CMK (cell line): Measurements from ENCODE around the gene NF1.
"Not testable (repeated sequence)": the region's sequence is repeated elsewhere in the genome, so short reads cannot be mapped to it uniquely, and the experiment has no call there.

Experiments
- DNase-seq: peaks from one replicate; pipeline ENCODE4 v3.0.0-alpha.2; 2010; ENCODE audit warnings: low read depth

NF1 gene

GRCh38 chr17:31252741-31253140 lies 158.0 kb downstream of the NF1 start:
- DNase-seq: no peak

DNA sequence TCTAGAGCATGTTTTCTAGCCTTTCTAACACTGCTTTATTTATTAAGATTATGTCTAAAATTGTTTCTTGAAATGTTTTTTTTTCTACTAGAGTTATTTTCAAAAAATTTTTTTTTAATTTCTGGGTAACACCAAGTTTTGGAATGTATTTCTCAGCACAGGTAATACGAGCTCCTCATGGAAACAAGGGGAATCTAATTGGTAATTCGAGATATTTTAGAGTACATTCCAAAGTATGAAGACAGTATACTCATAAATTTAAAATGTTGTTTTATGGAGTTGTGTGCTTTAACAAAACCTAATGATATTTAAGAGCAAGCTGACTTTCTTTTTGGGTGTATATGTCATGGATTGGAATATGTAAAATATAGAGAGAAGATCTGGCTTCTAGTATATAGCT lies 159.9 kb downstream of the NF1 start:
- no peak for DNase-seq

DNA sequence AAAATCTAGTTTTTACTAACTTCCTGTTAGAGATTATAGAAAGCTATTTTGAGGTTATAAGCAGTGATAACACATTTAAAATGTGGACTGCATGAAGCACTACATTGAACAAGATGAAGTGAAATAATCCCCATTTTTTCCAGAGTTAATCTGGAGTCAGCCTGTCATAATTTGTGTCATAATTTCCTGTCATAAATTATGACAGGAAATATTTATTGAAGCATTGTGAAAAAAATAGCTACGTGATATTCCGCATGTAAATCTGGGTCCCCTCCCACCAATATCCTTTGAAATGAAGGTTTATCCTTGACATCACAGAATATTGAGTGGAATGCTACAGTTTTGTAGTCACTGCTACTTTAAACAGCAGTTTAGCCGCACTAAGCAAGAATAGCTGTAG lies 162.2 kb downstream of the NF1 start:
- DNase-seq: no peak

DNA sequence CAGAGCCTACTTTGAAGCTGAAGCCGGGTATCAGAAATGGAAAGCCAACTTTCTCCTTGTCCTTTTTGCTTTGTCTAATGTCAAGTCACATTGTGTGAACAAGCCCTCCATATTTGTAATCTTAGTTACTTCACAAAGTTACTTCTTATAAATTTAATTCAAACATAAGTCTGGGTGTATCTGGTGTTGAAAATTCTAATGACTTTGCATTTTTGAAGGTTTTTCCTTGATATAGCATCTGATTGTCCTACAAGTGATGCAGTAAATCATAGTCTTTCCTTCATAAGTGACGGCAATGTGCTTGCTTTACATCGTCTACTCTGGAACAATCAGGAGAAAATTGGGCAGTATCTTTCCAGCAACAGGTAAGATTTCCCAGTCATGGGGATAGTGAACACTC lies 165.4 kb downstream of the NF1 start:
- no peak for DNase-seq

DNA sequence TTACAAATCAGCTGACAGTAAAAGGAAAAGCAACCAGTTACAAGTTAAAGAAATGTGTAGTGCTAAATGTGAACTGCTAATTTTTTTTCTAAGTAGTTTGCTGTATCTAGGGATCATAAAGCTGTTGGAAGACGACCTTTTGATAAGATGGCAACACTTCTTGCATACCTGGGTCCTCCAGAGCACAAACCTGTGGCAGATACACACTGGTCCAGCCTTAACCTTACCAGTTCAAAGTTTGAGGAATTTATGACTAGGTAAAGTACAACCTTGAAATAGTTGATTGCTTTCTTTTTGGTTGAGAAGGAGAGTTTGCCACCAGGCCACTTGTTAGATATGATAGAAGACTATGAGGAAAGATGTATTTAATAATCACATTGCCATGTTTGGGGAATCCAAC lies 166.8 kb downstream of the NF1 start:
- no peak for DNase-seq

- not testable (repeated sequence) for DNase-seq
Measured at GRCh38 chr17:31262923-31263322, 168.1 kb downstream of the NF1 start.

- no peak for DNase-seq
Measured at GRCh38 chr17:31266042-31266441, 171.3 kb downstream of the NF1 start.

- DNase-seq: no peak
Measured at GRCh38 chr17:31269036-31269577, 174.3 kb downstream of the NF1 start.

GRCh38 chr17:31269578-31269983 lies 174.8 kb downstream of the NF1 start:
- no peak for DNase-seq

DNA sequence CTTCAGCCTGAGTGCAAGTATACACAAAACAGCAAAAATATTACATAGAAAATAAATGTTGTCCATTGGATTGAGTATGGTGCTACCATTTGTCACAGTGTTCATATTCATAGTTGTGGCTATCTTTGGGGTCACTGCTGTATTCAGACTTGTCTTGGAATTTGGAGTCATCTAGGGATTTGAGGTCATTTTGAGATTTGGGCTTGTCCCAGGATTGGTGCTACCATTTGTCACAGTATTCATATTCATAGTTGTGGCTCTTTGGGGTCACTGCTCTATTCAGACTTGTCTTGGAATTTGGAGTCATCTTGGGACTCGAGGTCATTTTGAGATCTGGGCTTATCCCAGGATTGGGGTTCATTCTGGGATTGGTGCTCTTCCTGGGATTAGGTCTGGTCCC lies 177.5 kb downstream of the NF1 start:
- no peak for DNase-seq

DNA sequence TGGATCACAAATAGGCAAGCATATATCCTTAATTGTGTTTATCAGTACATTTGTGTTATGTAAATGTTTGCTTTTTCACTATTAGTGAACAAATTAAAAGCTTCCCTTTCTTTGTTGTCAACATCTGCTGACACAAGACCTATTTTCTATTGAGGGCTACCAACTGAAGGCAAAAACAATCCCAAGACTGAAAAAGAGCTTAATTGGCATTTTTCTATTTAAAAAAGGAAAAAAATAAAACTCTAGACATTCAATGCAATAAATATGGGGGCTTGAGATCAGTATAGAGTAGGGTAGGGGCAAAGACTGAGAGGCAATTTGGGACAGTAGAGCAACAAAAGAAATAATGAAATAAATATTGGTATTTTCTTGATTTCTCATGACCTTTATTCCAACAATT lies 178.0 kb downstream of the NF1 start:
- no peak for DNase-seq

GRCh38 chr17:31273516-31273915 lies 178.7 kb downstream of the NF1 start:
- no peak for DNase-seq

DNA sequence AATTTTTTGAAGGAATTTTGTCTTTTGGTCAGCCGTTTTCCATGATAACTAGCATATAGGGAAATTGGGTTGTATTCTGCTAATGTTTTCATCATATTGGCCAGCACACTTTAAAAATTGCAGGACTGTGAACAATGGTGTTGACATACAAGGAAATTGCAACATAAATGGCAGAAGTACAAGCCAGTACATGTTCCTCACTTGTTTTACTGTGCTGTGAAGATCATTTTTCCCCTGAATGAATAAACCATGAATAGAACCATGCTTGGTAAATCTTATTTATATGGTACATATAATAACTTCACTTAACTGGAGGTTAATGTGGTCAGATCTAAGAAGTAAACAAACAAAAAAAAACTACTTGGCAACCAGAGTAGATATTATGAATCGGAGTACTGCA lies 179.5 kb downstream of the NF1 start:
- DNase-seq: no peak

- DNase-seq: no peak
Measured at GRCh38 chr17:31275116-31275515, 180.3 kb downstream of the NF1 start.

DNA sequence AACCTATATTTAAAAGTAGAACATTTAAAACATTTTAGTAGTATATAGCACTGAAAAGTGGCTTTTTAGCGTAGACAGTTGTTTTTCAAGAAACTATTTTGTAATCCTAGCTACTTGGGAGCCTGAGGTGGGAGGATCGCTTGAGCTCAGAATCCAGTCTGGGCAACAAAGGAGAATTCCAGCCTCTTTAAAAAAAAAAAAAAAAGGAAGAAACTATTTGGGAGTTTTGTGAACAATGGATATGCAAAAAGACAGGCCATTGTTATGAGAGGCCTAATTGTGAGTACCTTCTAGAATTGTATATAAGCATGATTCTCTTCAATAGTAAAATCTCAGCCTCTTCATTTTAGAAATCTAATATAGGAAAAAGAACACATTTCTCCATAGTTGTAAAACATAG lies 184.6 kb downstream of the NF1 start:
- no peak for DNase-seq

- no peak for DNase-seq
Measured at GRCh38 chr17:31281061-31281460, 186.3 kb downstream of the NF1 start.

GRCh38 chr17:31283841-31284240 lies 189.1 kb downstream of the NF1 start:
- DNase-seq: no peak

DNA sequence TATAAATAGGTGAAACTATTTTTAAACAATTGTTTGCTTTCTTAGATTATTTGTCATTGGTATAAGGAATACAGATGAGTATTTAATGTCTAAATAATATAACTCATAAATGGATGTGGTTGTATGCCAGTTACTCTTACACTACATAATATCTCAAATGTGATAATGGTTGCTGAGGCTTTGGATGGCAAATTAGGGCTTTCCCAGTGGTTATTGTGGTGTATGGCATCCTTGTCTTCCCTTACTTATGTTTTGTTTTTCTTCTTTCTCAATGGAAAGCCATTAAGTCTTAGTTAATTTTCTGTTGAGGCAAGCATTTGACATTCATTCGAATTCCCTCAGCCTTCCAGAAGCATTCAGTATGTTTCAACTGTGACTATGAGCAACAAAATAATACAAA lies 191.8 kb downstream of the NF1 start:
- DNase-seq: no peak

- DNase-seq: not testable (repeated sequence)
Measured at GRCh38 chr17:31287932-31288331, 193.2 kb downstream of the NF1 start.

DNA sequence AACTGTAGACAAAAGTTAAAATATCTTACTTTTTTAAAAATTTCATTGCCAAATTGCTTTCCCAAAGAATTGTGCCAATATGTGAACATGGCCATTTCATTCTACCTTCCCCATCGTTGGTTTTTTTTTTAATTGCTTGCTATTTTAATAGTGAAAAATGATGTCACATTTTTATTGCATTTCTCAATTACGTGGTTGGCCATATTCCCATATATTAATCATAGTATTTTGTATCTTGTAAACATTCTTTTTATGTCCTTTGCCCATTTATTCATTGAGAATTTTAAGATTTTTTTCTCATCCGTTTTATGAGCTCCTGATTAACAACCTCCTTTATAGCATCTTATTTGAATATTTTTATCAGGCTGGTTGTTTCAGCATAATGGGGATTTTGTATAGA lies 195.0 kb downstream of the NF1 start:
- DNase-seq: no peak

DNA sequence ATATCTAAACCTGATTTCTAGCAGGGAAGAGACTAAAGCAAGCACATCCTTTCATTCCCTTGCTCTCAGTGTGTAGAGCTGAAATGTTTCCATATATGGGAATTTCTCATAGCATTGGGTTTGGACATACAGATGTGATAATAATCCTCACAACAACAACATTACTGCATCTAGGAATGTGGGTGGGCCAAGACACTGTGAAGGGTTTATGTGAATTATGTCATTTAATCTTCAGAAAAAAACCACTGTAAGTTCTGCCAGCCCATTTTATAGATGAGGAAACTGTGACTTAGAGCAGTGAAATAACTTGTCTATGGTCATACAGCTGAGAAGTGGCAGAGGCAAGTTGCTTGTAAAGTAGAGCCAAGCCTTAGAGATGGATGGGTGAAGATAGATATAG lies 197.0 kb downstream of the NF1 start:
- DNase-seq: no peak

DNA sequence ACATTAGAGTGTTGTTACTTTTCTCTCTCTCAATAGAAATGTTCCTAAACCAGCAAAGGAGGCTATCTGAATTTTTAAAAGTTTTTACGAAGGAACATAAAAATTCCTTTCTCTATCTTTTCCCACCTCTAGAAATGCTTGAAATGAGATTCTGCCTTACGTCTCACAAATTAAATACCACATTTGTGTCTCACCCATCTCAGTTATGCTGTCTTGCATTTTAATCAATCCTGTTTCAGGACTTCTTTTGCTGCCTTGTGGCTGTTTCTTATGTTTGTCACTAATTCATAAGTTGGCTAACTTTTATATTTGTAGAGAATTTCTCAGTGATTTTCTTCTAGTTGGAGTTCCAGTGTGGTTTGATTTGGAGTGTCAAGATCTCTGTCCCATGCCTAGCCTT lies 198.8 kb downstream of the NF1 start:
- DNase-seq: no peak

- no peak for DNase-seq
Measured at GRCh38 chr17:31294231-31294630, 199.5 kb downstream of the NF1 start.

DNA sequence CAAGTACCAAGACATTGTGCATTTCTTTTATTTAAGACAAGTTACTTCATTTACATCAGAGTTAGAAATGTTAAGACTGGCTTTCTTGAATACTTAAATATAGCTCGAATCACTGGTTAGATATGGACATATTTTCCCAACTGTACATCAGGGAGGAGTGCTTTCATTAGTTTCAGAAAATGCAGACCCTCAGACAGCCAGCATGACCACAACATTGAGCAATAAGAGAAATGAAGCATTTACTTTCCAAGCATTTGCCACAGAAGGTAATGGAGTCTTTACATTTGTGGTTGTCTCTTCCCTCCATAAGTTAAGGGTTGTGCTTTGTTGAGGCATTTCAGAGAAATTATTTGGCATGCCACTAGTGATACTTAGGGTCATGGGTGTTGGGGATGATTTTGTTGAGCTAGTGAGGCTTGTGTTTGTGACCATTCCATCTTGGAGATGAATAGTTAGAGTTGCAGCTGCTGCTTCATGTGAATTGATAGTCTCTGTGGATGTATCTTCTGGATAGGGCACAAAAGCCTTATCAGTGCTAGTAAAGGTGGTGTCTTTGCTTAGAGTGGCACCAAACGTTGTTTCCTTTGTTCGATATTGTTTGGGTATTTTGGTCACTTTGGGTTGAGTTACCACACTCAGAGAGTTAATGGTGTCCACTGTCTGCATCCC lies 200.2 kb downstream of the NF1 start:
- DNase-seq: no peak
